ENCODE measurements around the gene TNIK.

The TNIK gene

GRCh38 chr3:171213178-171213577 is 247.0 kb downstream of the TNIK start:
- no peak for ATAC-seq (replicated peaks)
- Mint-ChIP-seq H3K36me3 (ENCODE audit: insufficient read depth) (peaks cover 7% of the 10 kb centered on the region), H3K4me1 (ENCODE audit: low read depth in 2 of 2) (peaks cover 13 to 21% of the 10 kb centered on the region in 2 donors)

GRCh38 chr3:171212648-171213047 is 247.6 kb downstream of the TNIK start:
- H3K4me3 Mint-ChIP-seq = no peak overlapping the region
- DNase-seq (no peak), ATAC-seq (replicated peaks) (no peak)
- peaks cover 10% of the 10 kb centered on the region for H3K36me3 Mint-ChIP-seq (ENCODE audit: insufficient read depth)
- H3K9me3 Mint-ChIP-seq = no peaks in the 10 kb centered on the region
- H3K4me1 Mint-ChIP-seq (ENCODE audit: low read depth in 2 of 2) = peaks cover 10 to 17% of the 10 kb centered on the region in 2 donors
- no peaks in the 10 kb centered on the region for H3K27me3 Mint-ChIP-seq
- no peak overlapping the region for H3K27ac Mint-ChIP-seq

More at GRCh38 chr3:171213178-171213577, 247.0 kb downstream of the TNIK start:
- no peak overlapping the region for H3K4me3 Mint-ChIP-seq
- H3K27me3 Mint-ChIP-seq = no peaks in the 10 kb centered on the region
- no peak for DNase-seq
- no peaks in the 10 kb centered on the region for H3K9me3 Mint-ChIP-seq
- no peak overlapping the region for H3K27ac Mint-ChIP-seq

- ATAC-seq (replicated peaks) = no peak
- no peaks in the 10 kb centered on the region for H3K9me3 Mint-ChIP-seq
- H3K4me3 Mint-ChIP-seq = no peak overlapping the region
- no peak for DNase-seq
- H3K27ac Mint-ChIP-seq = no peak overlapping the region
- peaks cover 14% of the 10 kb centered on the region for H3K36me3 Mint-ChIP-seq (ENCODE audit: insufficient read depth)
- H3K27me3 Mint-ChIP-seq = no peaks in the 10 kb centered on the region
- peaks cover 5% of the 10 kb centered on the region in 2 donors for H3K4me1 Mint-ChIP-seq (ENCODE audit: low read depth in 2 of 2)
Observed at GRCh38 chr3:171206283-171206682, 253.9 kb downstream of the TNIK start.

- no peak for DNase-seq
- Mint-ChIP-seq H3K27ac (no peak overlapping the region), H3K9me3 (no peaks in the 10 kb centered on the region), H3K27me3 (no peaks in the 10 kb centered on the region), H3K4me1 (ENCODE audit: low read depth in 2 of 2) (peaks cover 5 to 6% of the 10 kb centered on the region in 2 donors), H3K4me3 (no peak overlapping the region), H3K36me3 (ENCODE audit: insufficient read depth) (peaks cover 13% of the 10 kb centered on the region)
- ATAC-seq (replicated peaks) = no peak
Observed at GRCh38 chr3:171204942-171205341, 255.3 kb downstream of the TNIK start.

- Mint-ChIP-seq H3K27me3 (no peaks in the 10 kb centered on the region), H3K36me3 (ENCODE audit: insufficient read depth) (peaks cover 13% of the 10 kb centered on the region), H3K4me3 (no peak overlapping the region), H3K4me1 (ENCODE audit: low read depth in 2 of 2) (peaks cover 11% of the 10 kb centered on the region in 2 donors), H3K27ac (no peak overlapping the region), H3K9me3 (no peaks in the 10 kb centered on the region)
- ATAC-seq (replicated peaks) = no peak
- no peak for DNase-seq
Observed at GRCh38 chr3:171201825-171202224, 258.4 kb downstream of the TNIK start.

- H3K27me3 Mint-ChIP-seq = no peaks in the 10 kb centered on the region
- ATAC-seq (replicated peaks) = no peak
Observed at GRCh38 chr3:171200750-171201088, 259.5 kb downstream of the TNIK start.

GRCh38 chr3:171200052-171200749 is 260.0 kb downstream of the TNIK start:
- peak overlapping the region in 1 of 2 donors; percentile 11 for H3K27ac Mint-ChIP-seq
- H3K4me1 Mint-ChIP-seq (ENCODE audit: low read depth in 2 of 2) = peaks cover 6 to 8% of the 10 kb centered on the region in 2 donors
- ATAC-seq (replicated peaks) (no peak), DNase-seq (no peak)
- H3K27me3 Mint-ChIP-seq = no peaks in the 10 kb centered on the region
- H3K9me3 Mint-ChIP-seq = no peaks in the 10 kb centered on the region
- H3K36me3 Mint-ChIP-seq (ENCODE audit: insufficient read depth) = peaks cover 7% of the 10 kb centered on the region
- no peak overlapping the region for H3K4me3 Mint-ChIP-seq

More at GRCh38 chr3:171200750-171201088, 259.5 kb downstream of the TNIK start:
- Mint-ChIP-seq H3K4me1 (ENCODE audit: low read depth in 2 of 2) (peaks cover 8 to 9% of the 10 kb centered on the region in 2 donors), H3K4me3 (no peak overlapping the region), H3K9me3 (no peaks in the 10 kb centered on the region), H3K36me3 (ENCODE audit: insufficient read depth) (peaks cover 9% of the 10 kb centered on the region), H3K27ac (no peak overlapping the region)
- no peak for DNase-seq

GRCh38 chr3:171199473-171199829 is 260.8 kb downstream of the TNIK start:
- Mint-ChIP-seq H3K27ac (peak overlapping the region in 1 of 2 donors; percentile 64), H3K4me1 (ENCODE audit: low read depth in 2 of 2) (peaks cover 6 to 8% of the 10 kb centered on the region in 2 donors), H3K27me3 (no peaks in the 10 kb centered on the region), H3K9me3 (no peaks in the 10 kb centered on the region), H3K4me3 (no peak overlapping the region), H3K36me3 (ENCODE audit: insufficient read depth) (peaks cover 5% of the 10 kb centered on the region)
- no peak for ATAC-seq (replicated peaks)
- DNase-seq = no peak

GRCh38 chr3:171198781-171199472 is 261.3 kb downstream of the TNIK start:
- Mint-ChIP-seq H3K9me3 (no peaks in the 10 kb centered on the region), H3K4me3 (no peak overlapping the region), H3K27ac (peak overlapping the region in 1 of 2 donors; percentile 64), H3K4me1 (ENCODE audit: low read depth in 2 of 2) (peaks cover 6 to 8% of the 10 kb centered on the region in 2 donors), H3K36me3 (ENCODE audit: insufficient read depth) (peaks cover 5% of the 10 kb centered on the region), H3K27me3 (no peaks in the 10 kb centered on the region)
- no peak for ATAC-seq (replicated peaks)
- no peak for DNase-seq

- no peak for ATAC-seq (replicated peaks)
- H3K36me3 Mint-ChIP-seq (ENCODE audit: insufficient read depth) = peaks cover 11% of the 10 kb centered on the region
- no peaks in the 10 kb centered on the region for H3K9me3 Mint-ChIP-seq
- peaks cover 6 to 8% of the 10 kb centered on the region in 2 donors for H3K4me1 Mint-ChIP-seq (ENCODE audit: low read depth in 2 of 2)
- H3K27me3 Mint-ChIP-seq = no peaks in the 10 kb centered on the region
- no peak overlapping the region for H3K27ac Mint-ChIP-seq
- no peak overlapping the region for H3K4me3 Mint-ChIP-seq
- DNase-seq = no peak
Observed at GRCh38 chr3:171195686-171196085, 264.5 kb downstream of the TNIK start.

- ATAC-seq (replicated peaks) (no peak), DNase-seq (no peak)
- H3K4me1 Mint-ChIP-seq (ENCODE audit: low read depth in 2 of 2) = peaks cover 6 to 7% of the 10 kb centered on the region in 2 donors
- H3K36me3 Mint-ChIP-seq (ENCODE audit: insufficient read depth) = peaks cover 14% of the 10 kb centered on the region
- no peaks in the 10 kb centered on the region for H3K27me3 Mint-ChIP-seq
- H3K27ac Mint-ChIP-seq = no peak overlapping the region
- no peaks in the 10 kb centered on the region for H3K9me3 Mint-ChIP-seq
- H3K4me3 Mint-ChIP-seq = no peak overlapping the region
Observed at GRCh38 chr3:171194965-171195364, 265.2 kb downstream of the TNIK start.

- H3K4me1 Mint-ChIP-seq (ENCODE audit: low read depth in 2 of 2) = peaks cover 0 to 6% of the 10 kb centered on the region in 2 donors
- no peaks in the 10 kb centered on the region for H3K27me3 Mint-ChIP-seq
- no peak overlapping the region for H3K27ac Mint-ChIP-seq
- DNase-seq (no peak), ATAC-seq (replicated peaks) (no peak)
- H3K9me3 Mint-ChIP-seq = no peaks in the 10 kb centered on the region
- peaks cover 14% of the 10 kb centered on the region for H3K36me3 Mint-ChIP-seq (ENCODE audit: insufficient read depth)
- H3K4me3 Mint-ChIP-seq = no peak overlapping the region
Observed at GRCh38 chr3:171193693-171194092, 266.5 kb downstream of the TNIK start.

- Mint-ChIP-seq H3K27ac (no peak overlapping the region), H3K4me3 (no peak overlapping the region), H3K9me3 (no peaks in the 10 kb centered on the region), H3K27me3 (no peaks in the 10 kb centered on the region), H3K4me1 (ENCODE audit: low read depth in 2 of 2) (no peaks in the 10 kb centered on the region), H3K36me3 (ENCODE audit: insufficient read depth) (peaks cover 13% of the 10 kb centered on the region)
- DNase-seq (no peak), ATAC-seq (replicated peaks) (no peak)
Observed at GRCh38 chr3:171192176-171192854, 267.9 kb downstream of the TNIK start.

- ATAC-seq (replicated peaks) = no peak
- Mint-ChIP-seq H3K4me1 (ENCODE audit: low read depth in 2 of 2) (peaks cover 0 to 7% of the 10 kb centered on the region in 2 donors), H3K27ac (no peak overlapping the region), H3K27me3 (no peaks in the 10 kb centered on the region), H3K4me3 (no peak overlapping the region), H3K36me3 (ENCODE audit: insufficient read depth) (peaks cover 16% of the 10 kb centered on the region), H3K9me3 (no peaks in the 10 kb centered on the region)
- no peak for DNase-seq
Observed at GRCh38 chr3:171190668-171191067, 269.5 kb downstream of the TNIK start.

Data from effector memory CD8-positive, alpha-beta T cell (primary cell).